HCT116 (cell line): Measurements from ENCODE around the gene FBH1. TPM values are rescaled to one million over a fixed set of nuclear protein-coding genes. Genes with fewer than 3 reads are reported as not detected.

ENCODE experiments used
- ATAC-seq: fragments of 200-7000 bp; cut with Tn5 transposase; 2 replicates; pipeline ENCODE4 v1.9.1; 2020; ENCODE audit warnings: mild to moderate bottlenecking, moderate library complexity
- BruUV-seq: library from RNA; stranded (reverse); fragments of 400-500 nt; replicated peaks from 2 replicates; lab custom pipeline; 2021; lab: Mats Ljungman, UMichigan
- CTCF ChIA-PET: fragments of 300-600 bp; sonication (Branson Sonifier 250); formaldehyde crosslinking; loops from one replicate; lab custom pipeline; 2021; ENCODE audit warnings: antibody characterized with exemption; lab: Charles Lee
- POLR2A ChIA-PET: fragments of 300-600, 350-600 bp; sonication (Branson Sonifier 250); formaldehyde crosslinking; loops from one replicate; lab custom pipeline; 2021; ENCODE audit warnings: antibody characterized with exemption; lab: Charles Lee
- RAD21 ChIA-PET, 2 experiments: fragments of 300-600 bp; sonication (Branson Sonifier 250); formaldehyde crosslinking; loops; one replicate each; lab custom pipeline; 2023; ENCODE audit warnings: low total read pairs in 2 of 2; ENCODE audit not compliant: uncharacterized antibody in 2 of 2, unreplicated experiment in 2 of 2, low non-redundant PET in 1 of 2; lab: Charles Lee
- DNase-seq: peaks from one replicate; pipeline ENCODE4 v3.0.0-alpha.2; 2010; ENCODE audit warnings: low read depth, low spot score
- H2AFZ ChIP-seq: fragments of 200-600 bp; shearing (Covaris generic), sonication (generic); 2 replicates; pipeline ENCODE4 v1.6.1; 2017; ENCODE audit warnings: low read depth, mixed run types, mixed read lengths, antibody characterized with exemption, low read length; ENCODE audit not compliant: poor library complexity, severe bottlenecking
- H3K27ac ChIP-seq: 2 replicates; pipeline ENCODE4 v1.5.1; 2012; ENCODE audit warnings: low read depth, low read length
- H3K27me3 ChIP-seq: fragments of 200-600 bp; sonication (generic); 2 replicates; pipeline ENCODE4 v1.6.1; 2016; ENCODE audit warnings: mixed run types, low read length, mixed read lengths; ENCODE audit not compliant: insufficient read depth
- H3K36me3 ChIP-seq, 2 experiments: fragments of 200-500 bp in 1 of 2; fragments of 200-600 bp in 1 of 2; sonication (Bioruptor generic) in 1 of 2; sonication (generic) in 1 of 2; 2 replicates each; pipeline versions ENCODE4 v1.5.1 to v1.6.1; 2014 to 2016; ENCODE audit warnings: low read length in 2 of 2, inconsistent platforms in 1 of 2, mixed read lengths in 1 of 2, mixed run types in 1 of 2; ENCODE audit not compliant: insufficient read depth in 2 of 2, control insufficient read depth in 1 of 2
- H3K4me1 ChIP-seq, 2 experiments: fragments of 200-600 bp in 1 of 2; sonication (generic) in 1 of 2; 2 replicates each; pipeline versions ENCODE4 v1.5.1 to v1.6.1; 2012 to 2017; ENCODE audit warnings: low read length in 2 of 2, inconsistent platforms in 1 of 2, mild to moderate bottlenecking in 1 of 2, mixed read lengths in 1 of 2, mixed run types in 1 of 2, moderate library complexity in 1 of 2; ENCODE audit not compliant: insufficient read depth in 2 of 2, control insufficient read depth in 1 of 2
- H3K4me2 ChIP-seq: fragments of 200-600 bp; sonication (generic); 2 replicates; pipeline ENCODE4 v1.6.1; 2017; ENCODE audit warnings: mixed run types, low read length, mixed read lengths
- H3K4me3 ChIP-seq, 2 experiments: fragments of 200-600 bp in 1 of 2; sonication (generic) in 1 of 2; replicated peaks in 1 of 2; 2 replicates each; pipeline ENCODE4 v1.5.1; 2011 to 2016; ENCODE audit warnings: low read length in 2 of 2, control low read depth in 1 of 2, low read depth in 1 of 2, mild to moderate bottlenecking in 1 of 2, mixed read lengths in 1 of 2, mixed run types in 1 of 2
- H3K79me2 ChIP-seq: fragments of 200-600 bp; sonication (generic); 2 replicates; pipeline ENCODE4 v1.6.1; 2017; ENCODE audit warnings: mild to moderate bottlenecking, mixed run types, low read length, moderate library complexity, mixed read lengths; ENCODE audit not compliant: insufficient read depth
- H3K9ac ChIP-seq: fragments of 200-600 bp; sonication (generic); 2 replicates; pipeline ENCODE4 v1.6.1; 2016; ENCODE audit warnings: low read length, mixed read lengths
- H3K9me2 ChIP-seq: fragments of 200-600 bp; sonication (generic), shearing (Covaris generic); 2 replicates; pipeline ENCODE4 v1.6.1; 2017; ENCODE audit warnings: mixed run types, mild to moderate bottlenecking, moderate library complexity; ENCODE audit not compliant: insufficient read depth
- H3K9me3 ChIP-seq, 2 experiments: fragments of 200-500 bp in 1 of 2; fragments of 200-600 bp in 1 of 2; sonication (Bioruptor generic) in 1 of 2; sonication (generic) in 1 of 2; 2 replicates each; pipeline ENCODE4 v1.6.1; 2014 to 2017; ENCODE audit warnings: low read length in 2 of 2, mixed read lengths in 2 of 2, inconsistent platforms in 1 of 2, low read depth in 1 of 2, mild to moderate bottlenecking in 1 of 2, mixed run types in 1 of 2, moderate library complexity in 1 of 2; ENCODE audit not compliant: control insufficient read depth in 1 of 2, insufficient read depth in 1 of 2
- H4K20me1 ChIP-seq: fragments of 200-600 bp; sonication (generic), shearing (Covaris generic); 2 replicates; pipeline ENCODE4 v1.6.1; 2017; ENCODE audit warnings: mixed run types, mild to moderate bottlenecking, moderate library complexity; ENCODE audit not compliant: insufficient read depth
- CEBPB ChIP-seq: IDR thresholded peaks from 2 replicates; pipeline ENCODE4 v1.6.1; 2012; ENCODE audit warnings: low read depth
- CTCF ChIP-seq, 3 experiments: fragments of 200-600 bp in 1 of 3; sonication (generic) in 1 of 3; IDR thresholded peaks in 2 of 3; conservative IDR thresholded peaks in 1 of 3; 2 replicates each; pipeline ENCODE4 v1.5.1; 2012 to 2017; ENCODE audit warnings: low read depth in 2 of 3, low read length in 2 of 3, antibody characterized with exemption in 1 of 3, borderline replicate concordance in 1 of 3, control low read depth in 1 of 3, mild to moderate bottlenecking in 1 of 3, mixed read lengths in 1 of 3, mixed run types in 1 of 3, moderate library complexity in 1 of 3; ENCODE audit not compliant: insufficient read depth in 1 of 3
- EGR1 ChIP-seq: IDR thresholded peaks from 2 replicates; pipeline ENCODE4 v1.6.1; 2012; ENCODE audit warnings: low read depth
- ELF1 ChIP-seq: IDR thresholded peaks from 2 replicates; pipeline ENCODE4 v1.6.1; 2012; ENCODE audit warnings: low read depth, borderline replicate concordance
- EZH2 ChIP-seq: fragments of 200-600 bp; sonication (generic); IDR thresholded peaks from 2 replicates; pipeline ENCODE4 v1.6.1; 2017; ENCODE audit warnings: antibody characterized with exemption, mixed run types
- EZH2phosphoT487 ChIP-seq: fragments of 200-600 bp; IDR thresholded peaks from 2 replicates; pipeline ENCODE4 v1.6.1; 2018; ENCODE audit warnings: antibody characterized with exemption, borderline replicate concordance
- FOSL1 ChIP-seq: IDR thresholded peaks from 2 replicates; pipeline ENCODE4 v1.6.1; 2012; ENCODE audit warnings: low read depth
- POLR2A ChIP-seq: IDR thresholded peaks from 2 replicates; pipeline ENCODE4 v1.7.0; 2011; ENCODE audit warnings: borderline replicate concordance; ENCODE audit not compliant: insufficient read depth, insufficient read length; ENCODE audit errors: extremely low read depth
- POLR2AphosphoS5 ChIP-seq: IDR thresholded peaks from 2 replicates; pipeline ENCODE4 v1.6.1; 2011; ENCODE audit warnings: mild to moderate bottlenecking, low read depth, low read length, moderate library complexity
- RAD21 ChIP-seq: IDR thresholded peaks from 2 replicates; pipeline ENCODE4 v1.6.1; 2012; ENCODE audit warnings: low read depth, mild to moderate bottlenecking
- REST ChIP-seq: IDR thresholded peaks from 2 replicates; pipeline ENCODE4 v1.6.1; 2012; ENCODE audit warnings: low read depth
- SP1 ChIP-seq: IDR thresholded peaks from 2 replicates; pipeline ENCODE4 v1.6.1; 2012; ENCODE audit warnings: low read depth
- SRF ChIP-seq: IDR thresholded peaks from 2 replicates; pipeline ENCODE4 v1.6.1; 2012; ENCODE audit warnings: low read depth
- TCF7L2 ChIP-seq: IDR thresholded peaks from 2 replicates; pipeline ENCODE4 v1.7.0; 2011; ENCODE audit warnings: borderline replicate concordance, inconsistent platforms; ENCODE audit not compliant: insufficient read depth, insufficient read length; ENCODE audit errors: extremely low read depth
- YY1 ChIP-seq: IDR thresholded peaks from 2 replicates; pipeline ENCODE4 v1.6.1; 2011; ENCODE audit warnings: low read length, low read depth, moderate library complexity, mild to moderate bottlenecking; ENCODE audit not compliant: insufficient replicate concordance; ENCODE audit errors: extremely low read depth
- ZBTB33 ChIP-seq: IDR thresholded peaks from 2 replicates; pipeline ENCODE4 v1.6.1; 2011; ENCODE audit warnings: mild to moderate bottlenecking, low read length, moderate library complexity; ENCODE audit not compliant: insufficient replicate concordance; ENCODE audit errors: extremely low read depth
- ZFX ChIP-seq: fragments of 450-650 bp; IDR thresholded peaks from 2 replicates; pipeline ENCODE4 v1.6.1; 2017
- ZNF274 ChIP-seq: fragments of 200-500 bp; sonication (Bioruptor generic); IDR thresholded peaks from 2 replicates; pipeline ENCODE4 v1.6.1; 2014; ENCODE audit warnings: mild to moderate bottlenecking, low read depth, low read length, inconsistent platforms
- intact Hi-C: fragments of 100-400 bp; cut with micrococcal nuclease; formaldehyde crosslinking; loops from 2 replicates; pipeline ENCODE4 v1.10.0; 2022
- total RNA-seq: library from RNA; stranded (reverse); gene quantifications from one replicate; pipeline ENCODE4 v1.2.1, GENCODE V29; 2021; ENCODE audit not compliant: unreplicated experiment
- TF ChIP-seq, protein P1 (sequence below): IDR thresholded peaks from 2 replicates; pipeline ENCODE4 v1.6.1; 2012

Gene FBH1
- total RNA-seq, 1 experiment from 2014 or later, result 70.2 TPM

DNA sequence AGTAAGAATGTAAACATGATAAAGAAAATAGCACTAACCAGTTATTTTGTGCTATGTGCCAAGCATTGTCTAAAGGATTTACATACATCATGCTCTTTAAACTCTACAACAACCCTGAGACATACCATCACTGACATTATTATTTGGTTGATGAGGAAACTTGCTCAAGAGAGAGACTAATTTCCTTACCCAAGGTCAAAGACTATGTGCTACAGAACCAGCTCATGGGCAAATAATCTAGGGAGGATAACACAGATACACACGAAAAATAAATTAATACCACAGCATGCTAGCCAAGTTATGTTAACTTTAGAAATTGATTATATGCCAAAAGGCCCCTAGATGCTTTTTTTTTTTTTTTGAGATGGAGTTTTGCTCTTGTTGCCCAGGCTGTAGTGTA, 3.0 kb upstream of the FBH1 start:
- no peak overlapping the region for H3K4me3 ChIP-seq
- H3K9me2 ChIP-seq, result no peaks in the 10 kb centered on the region
- H3K36me3 ChIP-seq, result peaks cover 24 to 29% of the 10 kb centered on the region in 2 experiments; a peak in 3 of 4 replicates
- H3K4me2 ChIP-seq, result no peak overlapping the region
- H4K20me1 ChIP-seq, result no peaks in the 10 kb centered on the region
- no peaks in the 10 kb centered on the region for H3K9me3 ChIP-seq
- ATAC-seq (no peak), DNase-seq (no peak)
- H3K79me2 ChIP-seq, result peaks cover 32% of the 10 kb centered on the region
- no peaks in the 10 kb centered on the region for H3K27me3 ChIP-seq
- TF ChIP-seq EGR1 (no peak), SRF (no peak), SP1 (no peak), ELF1 (no peak), REST (no peak), ZBTB33 (no peak), RAD21 (no peak), POLR2A (no peak), CEBPB (no peak), YY1 (no peak), EZH2phosphoT487 (no peak), FOSL1 (no peak), TCF7L2 (no peak), ZFX (no peak), EZH2 (no peak), ZNF274 (no peak), CTCF (IDR thresholded peaks at IDR 0.05 in 2 of 3, conservative IDR thresholded peaks at IDR 0.05 in 1 of 3; ENCODE audit: borderline replicate concordance in 1 of 3, insufficient read depth in 1 of 3, low read depth in 2 of 3, low read length in 2 of 3) (no peak), POLR2AphosphoS5 (no peak)
- TF ChIP-seq, protein P1, sequence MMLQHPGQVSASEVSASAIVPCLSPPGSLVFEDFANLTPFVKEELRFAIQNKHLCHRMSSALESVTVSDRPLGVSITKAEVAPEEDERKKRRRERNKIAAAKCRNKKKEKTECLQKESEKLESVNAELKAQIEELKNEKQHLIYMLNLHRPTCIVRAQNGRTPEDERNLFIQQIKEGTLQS, result no peak
- H2AFZ ChIP-seq, result no peak overlapping the region
- no TSS peak for BruUV-seq
- intact Hi-C loops, result no loop called here
- ChIA-PET POLR2A (interaction anchor here (0.7 kb wide), 1 partner anchor 22 kb away, joined by 4 read pairs; no protein-coding TSS in a partner anchor), CTCF (no interaction called here), RAD21 (no interaction called here)
- H3K9ac ChIP-seq, result no peak overlapping the region
- peaks cover 11 to 20% of the 10 kb centered on the region in 2 experiments; a peak in 3 of 4 replicates for H3K4me1 ChIP-seq
- no peak overlapping the region for H3K27ac ChIP-seq
